Spleen (tissue), 11 donors: ENCODE data around the gene NCF4. TPM values are rescaled to one million over a fixed set of nuclear protein-coding genes. Genes with fewer than 3 reads are reported as not detected.

Experiments
- DNase-seq: peaks from one replicate; pipeline ENCODE4 v3.0.0-alpha.2; 2020
- H3K27ac ChIP-seq, 8 donors: fragments of 200-600 bp; sonication (generic) in 7 of 8; 1 replicate in 4 of 8; 2 replicates in 4 of 8; pipeline versions ENCODE4 v1.5.0 to v1.8.0; 2016 to 2021; ENCODE audit warnings: inconsistent platforms in 4 of 8, mild to moderate bottlenecking in 4 of 8, moderate library complexity in 1 of 8
- H3K27me3 ChIP-seq, 7 donors: fragments of 200-600 bp; sonication (generic) in 6 of 7; replicated peaks in 1 of 7; 1 replicate in 4 of 7; 2 replicates in 3 of 7; pipeline versions ENCODE4 v1.5.0 to v1.8.0; 2016 to 2021; ENCODE audit warnings: inconsistent platforms in 3 of 7, mild to moderate bottlenecking in 1 of 7
- H3K36me3 ChIP-seq, 6 donors: fragments of 200-600 bp; sonication (generic) in 5 of 6; 1 replicate in 4 of 6; 2 replicates in 2 of 6; pipeline versions ENCODE4 v1.5.0 to v1.8.0; 2016 to 2021; ENCODE audit warnings: inconsistent platforms in 2 of 6
- H3K4me1 ChIP-seq, 6 donors: fragments of 200-600 bp; sonication (generic) in 5 of 6; 1 replicate in 3 of 6; 2 replicates in 3 of 6; pipeline versions ENCODE4 v1.5.0 to v1.8.0; 2016 to 2021; ENCODE audit warnings: inconsistent platforms in 3 of 6
- H3K4me3 ChIP-seq, 8 donors: fragments of 200-600 bp; sonication (generic) in 7 of 8; 1 replicate in 4 of 8; 2 replicates in 4 of 8; pipeline versions ENCODE4 v1.5.0 to v1.8.0; 2016 to 2021; ENCODE audit warnings: inconsistent platforms in 4 of 8, mild to moderate bottlenecking in 4 of 8, moderate library complexity in 2 of 8
- H3K9me3 ChIP-seq, 8 donors: fragments of 200-600 bp; sonication (generic) in 7 of 8; 1 replicate in 4 of 8; 2 replicates in 4 of 8; pipeline versions ENCODE4 v1.5.0 to v1.8.0; 2016 to 2021; ENCODE audit warnings: inconsistent platforms in 4 of 8
- CTCF ChIP-seq, 11 experiments: fragments of 200-600 bp in 7 of 11; fragments of 450-650 bp in 4 of 11; sonication (generic) in 4 of 11; IDR thresholded peaks in 8 of 11; conservative IDR thresholded peaks in 3 of 11; 1 replicate in 7 of 11; 2 replicates in 4 of 11; pipeline versions ENCODE4 v1.4.0 to v1.8.0; 2016 to 2021; ENCODE audit warnings: antibody characterized with exemption in 11 of 11, inconsistent platforms in 4 of 11, mild to moderate bottlenecking in 1 of 11
- POLR2A ChIP-seq, 3 donors: fragments of 450-650 bp; IDR thresholded peaks; one replicate each; pipeline ENCODE4 v1.5.1; 2017; ENCODE audit warnings: antibody characterized with exemption in 3 of 3, mild to moderate bottlenecking in 1 of 3
- POLR2AphosphoS5 ChIP-seq, 3 donors: sonication (generic); formaldehyde crosslinking; IDR thresholded peaks; one replicate each; pipeline ENCODE4 v1.5.1; 2017; ENCODE audit warnings: antibody characterized with exemption in 3 of 3
- WGBS, 5 donors: extraction: QIAGEN DNeasy Blood & Tissue Kit in 3 of 5; methylation state at CpG; one replicate each; pipeline versions ENCODE4 v1.1.5 to v1.1.7; 2013 to 2018; 5-methylcytosine and 5-hydroxymethylcytosine counted together
- intact Hi-C: fragments of 100-400 bp; cut with DNase I; formaldehyde crosslinking; loops from one replicate; pipeline ENCODE4 v1.15.0; 2023; ENCODE audit warnings: low total_unique reads
- polyA plus RNA-seq, 3 donors: library from polyadenylated mRNA; stranded (reverse); fragments of 200-250 nt; gene quantifications; one replicate each; pipeline ENCODE4 v1.2.1, GENCODE V29; 2013
- total RNA-seq, 7 donors: library from RNA; depleted of rRNA in 3 of 7; stranded (reverse); fragments of >200 nt in 3 of 7; fragmentation: NEBNext Ultra II Directional in 4 of 7; extraction: Animal tissue kit (Norgen Biotek cat#: 25700) in 4 of 7; gene quantifications; one replicate each; pipeline versions ENCODE4 v1.1.0 to v1.2.1, GENCODE V29; 2016 to 2021
- donor health status: healthy with polysubstance abuse.
- donor health status: DM: no; HTN: no; CAD: no; lungs with moderate emphysema.
- donor health status: DM: no; HTN: no; CAD: no.
- donor health status: Bipolar disorder and iron deficiency.
- donor health status: healthy.
- donor health status: DM: no; HTN: no; CAD: no.
- donor health status: DM: yes; HTN: yes; CAD: no.

Gene NCF4
- total and polyA plus RNA-seq, 10 donors = 89.0 to 222 (median 154) TPM

- H3K27me3 ChIP-seq = no peaks in the 10 kb centered on the region
- H3K9me3 ChIP-seq = peaks cover 0 to 7% (median 0%) of the 10 kb centered on the region in 8 donors
- H3K4me1 ChIP-seq = peaks cover 0 to 83% (median 25%) of the 10 kb centered on the region in 6 donors
- peaks cover 0 to 15% (median 0%) of the 10 kb centered on the region in 6 donors for H3K36me3 ChIP-seq
- intact Hi-C loops = no loop called here
- TF ChIP-seq CTCF (IDR thresholded peaks at IDR 0.05 in 8 of 11, conservative IDR thresholded peaks at IDR 0.05 in 3 of 11) (no peak), POLR2A (IDR thresholded peaks at IDR 0.05) (no peak), POLR2AphosphoS5 (IDR thresholded peaks at IDR 0.05) (no peak)
- no peak overlapping the region for H3K4me3 ChIP-seq
- H3K27ac ChIP-seq = no peak overlapping the region
- DNase-seq = no peak
These were observed 55.2 kb downstream of the NCF4 start for GRCh38 chr22:36916034-36916433.

- H3K4me3 ChIP-seq = no peak overlapping the region
- peaks cover 0 to 6% (median 0%) of the 10 kb centered on the region in 7 donors for H3K27me3 ChIP-seq
- peaks cover 0 to 7% (median 0%) of the 10 kb centered on the region in 8 donors for H3K9me3 ChIP-seq
- intact Hi-C loops = no loop called here
- 56 to 78% (median 65%) methylated on average over 3 of the region's 3 CpGs for WGBS, 5 donors
- H3K27ac ChIP-seq = peak overlapping the region in 2 of 8 donors; percentile 16 to 34
- no peak for DNase-seq
- peaks cover 0 to 36% (median 3%) of the 10 kb centered on the region in 6 donors for H3K36me3 ChIP-seq
- H3K4me1 ChIP-seq = peaks cover 0 to 92% (median 33%) of the 10 kb centered on the region in 6 donors
- no peak for TF ChIP-seq POLR2AphosphoS5 (IDR thresholded peaks at IDR 0.05)
- TF ChIP-seq POLR2A (IDR thresholded peaks at IDR 0.05) = no peak
- TF ChIP-seq CTCF (IDR thresholded peaks at IDR 0.05 in 8 of 11, conservative IDR thresholded peaks at IDR 0.05 in 3 of 11) = no peak
These were observed 57.9 kb downstream of the NCF4 start for GRCh38 chr22:36918586-36919284.

GRCh38 chr22:36921309-36922104, 60.7 kb downstream of the NCF4 start:
- Histone ChIP-seq H3K9me3 (peaks cover 0 to 7% (median 0%) of the 10 kb centered on the region in 8 donors), H3K27me3 (peaks cover 0 to 7% (median 0%) of the 10 kb centered on the region in 7 donors), H3K27ac (peak overlapping the region in 6 of 8 donors; percentile 14 to 80 (median 60)), H3K4me1 (peaks cover 0 to 68% (median 30%) of the 10 kb centered on the region in 6 donors), H3K4me3 (peak overlapping the region in 1 of 8 donors; percentile 19), H3K36me3 (peaks cover 0 to 64% (median 7%) of the 10 kb centered on the region in 6 donors)
- DNase-seq = peak; percentile 80
- TF ChIP-seq POLR2AphosphoS5 (IDR thresholded peaks at IDR 0.05) = peak in 2 of 3 donors; percentile 34 to 45
- TF ChIP-seq CTCF (IDR thresholded peaks at IDR 0.05 in 8 of 11, conservative IDR thresholded peaks at IDR 0.05 in 3 of 11) = no peak
- intact Hi-C loops = no loop called here
- 36 to 54% (median 44%) methylated on average over 14 to 15 of the region's 15 CpGs for WGBS, 5 donors
